Trophoblast cell (in vitro differentiated cells and primary cell): ENCODE data around the gene TTC9.
A peak's percentile ranks its signal among the peaks of the same experiment; 100 is the strongest.

ENCODE experiments used
- DNase-seq, 2 donors: peaks; one replicate each; pipeline ENCODE4 v3.0.0-alpha.2; 2016
- H2AFZ ChIP-seq: 2 replicates; pipeline ENCODE4 v1.6.1; 2013; ENCODE audit warnings: low read length, moderate library complexity, mild to moderate bottlenecking; ENCODE audit not compliant: insufficient read depth, poor library complexity
- H2AK5ac ChIP-seq: 2 replicates; pipeline ENCODE4 v1.6.1; 2013; ENCODE audit warnings: mild to moderate bottlenecking, low read length
- H2BK120ac ChIP-seq: 2 replicates; pipeline ENCODE4 v1.6.1; 2013; ENCODE audit warnings: low read length, mild to moderate bottlenecking, moderate library complexity; ENCODE audit not compliant: insufficient read depth, poor library complexity
- H2BK12ac ChIP-seq: 2 replicates; pipeline ENCODE4 v1.6.1; 2013; ENCODE audit warnings: mild to moderate bottlenecking, low read length, moderate library complexity
- H2BK5ac ChIP-seq: 2 replicates; pipeline ENCODE4 v1.6.1; 2013; ENCODE audit warnings: low read length, low read depth, moderate library complexity, mild to moderate bottlenecking; ENCODE audit not compliant: poor library complexity
- H3K14ac ChIP-seq: 2 replicates; pipeline ENCODE4 v1.6.1; 2013; ENCODE audit warnings: mild to moderate bottlenecking, low read length
- H3K18ac ChIP-seq: 2 replicates; pipeline ENCODE4 v1.6.1; 2013; ENCODE audit warnings: mild to moderate bottlenecking, low read length
- H3K23ac ChIP-seq: 2 replicates; pipeline ENCODE4 v1.6.1; 2013; ENCODE audit warnings: low read length
- H3K27ac ChIP-seq: 2 replicates; pipeline ENCODE4 v1.5.1; 2013; ENCODE audit warnings: low read depth, mild to moderate bottlenecking, inconsistent platforms, low read length, moderate library complexity
- H3K27me3 ChIP-seq: 2 replicates; pipeline ENCODE4 v1.6.1; 2013; ENCODE audit warnings: inconsistent platforms, mild to moderate bottlenecking, low read length, moderate library complexity; ENCODE audit not compliant: insufficient read depth
- H3K36me3 ChIP-seq, 2 experiments: 1 replicate in 1 of 2; 2 replicates in 1 of 2; pipeline ENCODE4 v1.6.1; 2013; ENCODE audit warnings: low read length in 2 of 2, mild to moderate bottlenecking in 2 of 2, moderate library complexity in 1 of 2; ENCODE audit not compliant: insufficient read depth in 2 of 2, control insufficient read depth in 1 of 2
- H3K4ac ChIP-seq: 2 replicates; pipeline ENCODE4 v1.6.1; 2013; ENCODE audit warnings: low read depth, mild to moderate bottlenecking, low read length, moderate library complexity
- H3K4me1 ChIP-seq, 2 experiments: 1 replicate in 1 of 2; 2 replicates in 1 of 2; pipeline ENCODE4 v1.6.1; 2013; ENCODE audit warnings: low read length in 2 of 2, mild to moderate bottlenecking in 2 of 2, moderate library complexity in 1 of 2; ENCODE audit not compliant: insufficient read depth in 2 of 2, control insufficient read depth in 1 of 2
- H3K4me2 ChIP-seq: 2 replicates; pipeline ENCODE4 v1.6.1; 2013; ENCODE audit warnings: inconsistent platforms, mild to moderate bottlenecking, low read length, moderate library complexity
- H3K4me3 ChIP-seq: 2 replicates; pipeline ENCODE4 v1.5.1; 2013; ENCODE audit warnings: mild to moderate bottlenecking, low read depth, low read length, inconsistent platforms
- H3K79me1 ChIP-seq: one replicate; pipeline ENCODE4 v1.6.1; 2013; ENCODE audit warnings: low read length
- H3K79me2 ChIP-seq: 2 replicates; pipeline ENCODE4 v1.6.1; 2013; ENCODE audit warnings: low read length, mild to moderate bottlenecking; ENCODE audit not compliant: control insufficient read depth, insufficient read depth, poor library complexity
- H3K9ac ChIP-seq: 2 replicates; pipeline ENCODE4 v1.6.1; 2013; ENCODE audit warnings: mild to moderate bottlenecking, low read length
- H3K9me3 ChIP-seq: 2 replicates; pipeline ENCODE4 v1.6.1; 2013; ENCODE audit warnings: low read depth, mild to moderate bottlenecking, control low read depth, inconsistent platforms, low read length; ENCODE audit not compliant: insufficient read depth
- H4K12ac ChIP-seq: 2 replicates; pipeline ENCODE4 v1.6.1; 2013; ENCODE audit warnings: low read depth, mild to moderate bottlenecking, low read length, moderate library complexity
- H4K8ac ChIP-seq: 2 replicates; pipeline ENCODE4 v1.6.1; 2013; ENCODE audit warnings: low read depth, mild to moderate bottlenecking, low read length, moderate library complexity
- H4K91ac ChIP-seq: one replicate; pipeline ENCODE4 v1.6.1; 2013; ENCODE audit warnings: low read depth, mild to moderate bottlenecking, low read length, moderate library complexity
- WGBS: extraction: QIAGEN DNeasy Blood & Tissue Kit; methylation state at CpG from one replicate; pipeline ENCODE4 v1.1.7; 2013; ENCODE audit warnings: missing lambda C conversion rate; ENCODE audit not compliant: insufficient read length, insufficient coverage; ENCODE audit errors: extremely low coverage; 5-methylcytosine and 5-hydroxymethylcytosine counted together

The TTC9 gene

DNA sequence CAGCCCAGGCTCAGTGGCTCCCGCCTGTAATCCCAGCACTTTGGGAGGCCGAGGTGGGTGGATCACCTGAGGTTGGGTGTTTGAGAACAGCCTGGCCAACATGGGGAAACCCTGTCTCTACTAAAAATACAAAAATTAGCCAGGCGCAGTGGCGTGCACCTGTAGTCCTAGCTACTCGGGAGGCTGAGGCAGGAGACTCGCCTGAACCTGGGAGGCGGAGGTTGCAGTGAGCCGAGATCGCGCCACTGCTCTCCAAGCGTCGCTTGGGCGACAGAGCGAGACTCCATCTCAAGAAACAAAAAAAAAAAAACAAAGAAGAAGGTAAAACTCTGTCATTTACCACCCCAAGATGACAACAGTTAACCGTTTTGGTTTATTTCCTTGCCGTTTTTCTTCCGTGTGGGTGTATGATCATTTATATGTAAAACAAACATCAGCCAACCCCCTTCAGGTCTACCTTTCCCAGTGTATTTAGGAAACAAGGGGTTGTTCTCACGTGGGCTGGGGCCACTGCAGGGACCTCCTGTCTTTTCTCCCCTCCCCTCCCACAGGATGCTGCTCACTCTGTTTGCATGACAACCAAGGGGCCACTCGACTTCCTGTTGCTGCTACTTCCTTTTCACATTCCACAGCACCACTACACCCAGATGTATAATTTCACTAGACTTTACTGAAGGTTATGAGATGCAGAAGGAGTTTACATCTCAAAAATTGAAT, 13.6 kb downstream of the TTC9 start:
- Histone ChIP-seq H3K4me3 (no peak overlapping the region), H2BK120ac (no peak overlapping the region), H3K79me1 (no peaks in the 10 kb centered on the region), H3K27me3 (no peaks in the 10 kb centered on the region), H3K9ac (no peak overlapping the region), H4K12ac (no peak overlapping the region), H3K4me1 (peaks cover 0 to 4% of the 10 kb centered on the region in 2 experiments), H3K79me2 (no peaks in the 10 kb centered on the region), H4K8ac (peak overlapping the region; percentile 44), H3K9me3 (no peaks in the 10 kb centered on the region), H4K91ac (no peak overlapping the region), H3K4ac (no peak overlapping the region), H2AFZ (no peak overlapping the region), H2AK5ac (no peak overlapping the region), H3K14ac (no peak overlapping the region), H3K23ac (no peak overlapping the region), H3K4me2 (no peak overlapping the region), H2BK12ac (no peak overlapping the region), H3K27ac (no peak overlapping the region), H2BK5ac (no peak overlapping the region), H3K36me3 (no peaks in the 10 kb centered on the region), H3K18ac (no peak overlapping the region)
- WGBS: no CpG with 5 or more reads among the region's 19 CpGs
- DNase-seq: no peak

DNA sequence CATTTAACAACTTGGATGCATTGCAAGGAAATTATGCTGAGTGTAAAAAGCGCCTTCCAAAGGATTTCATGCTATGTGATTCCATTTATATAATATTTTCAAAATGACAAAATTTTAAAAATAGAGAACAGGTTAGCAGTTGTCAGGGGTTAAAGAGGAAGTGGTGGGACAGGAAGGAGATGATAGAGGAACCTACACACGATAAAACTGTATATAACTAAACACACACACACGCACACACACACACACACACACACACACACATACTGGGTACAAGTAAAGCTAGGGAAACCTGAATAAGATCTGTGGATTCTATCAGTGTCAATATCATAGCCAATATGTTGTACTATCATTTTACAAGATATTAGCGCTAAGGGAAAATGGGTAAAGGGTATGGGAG, 17.2 kb downstream of the TTC9 start:
- Histone ChIP-seq H3K79me2 (no peaks in the 10 kb centered on the region), H3K36me3 (no peaks in the 10 kb centered on the region), H3K9ac (no peak overlapping the region), H3K4me3 (no peak overlapping the region), H4K91ac (no peak overlapping the region), H3K4ac (no peak overlapping the region), H3K79me1 (no peaks in the 10 kb centered on the region), H2AK5ac (no peak overlapping the region), H2BK12ac (no peak overlapping the region), H2AFZ (no peak overlapping the region), H3K18ac (no peak overlapping the region), H4K12ac (no peak overlapping the region), H3K14ac (no peak overlapping the region), H3K4me1 (peaks cover 0 to 4% of the 10 kb centered on the region in 2 experiments), H3K23ac (no peak overlapping the region), H2BK5ac (no peak overlapping the region), H2BK120ac (no peak overlapping the region), H3K27me3 (no peaks in the 10 kb centered on the region), H3K9me3 (no peaks in the 10 kb centered on the region), H4K8ac (no peak overlapping the region), H3K4me2 (no peak overlapping the region), H3K27ac (no peak overlapping the region)
- no peak for DNase-seq
- WGBS: no CpG with 5 or more reads among the region's 4 CpGs

DNA sequence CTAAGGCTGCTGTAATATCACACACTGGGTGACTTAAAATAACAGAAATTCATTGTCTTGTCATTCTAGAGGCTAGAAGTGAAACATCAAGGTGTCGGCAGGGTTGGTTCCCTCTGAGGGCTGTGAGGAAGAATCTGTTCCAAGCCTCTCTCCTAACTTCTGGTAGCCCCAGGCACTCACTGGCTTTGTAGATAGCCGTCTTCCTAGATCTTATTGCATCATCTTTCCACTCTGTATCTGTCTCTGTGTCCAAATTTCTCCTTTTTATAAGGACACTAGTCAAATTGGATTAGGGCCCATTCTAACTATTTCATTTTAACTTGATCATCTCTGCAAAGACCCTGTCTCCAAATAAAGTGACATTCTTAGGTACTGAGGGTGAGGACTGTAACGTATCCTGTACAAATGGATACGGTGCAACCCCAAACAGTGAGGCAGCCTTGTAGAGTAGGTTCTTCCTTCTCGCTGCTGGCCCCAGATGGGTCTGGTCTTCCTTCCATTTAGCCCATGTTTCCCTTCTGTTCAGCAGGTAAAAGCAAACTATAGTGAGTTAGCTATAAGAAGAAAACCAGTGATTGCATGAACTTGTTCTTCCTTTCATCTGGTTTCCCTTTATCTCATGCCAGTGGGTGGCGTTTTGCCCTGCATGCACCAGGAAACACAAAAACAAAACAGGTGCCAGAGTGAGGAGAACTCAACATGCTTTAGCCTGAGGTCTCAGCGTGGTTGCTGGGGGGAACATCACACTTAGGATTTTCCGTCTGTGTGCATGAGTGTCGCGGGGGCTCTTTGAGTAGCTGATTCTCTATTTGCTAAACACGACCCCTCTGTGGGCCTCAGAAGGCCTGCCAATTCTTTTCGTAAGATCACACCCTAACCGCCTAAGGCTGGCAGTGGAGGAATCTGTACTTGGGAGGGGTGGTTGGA, 19.5 kb downstream of the TTC9 start:
- Histone ChIP-seq H3K4me1 (peaks cover 10 to 16% of the 10 kb centered on the region in 2 experiments), H2BK5ac (no peak overlapping the region), H3K27me3 (no peaks in the 10 kb centered on the region), H3K36me3 (no peaks in the 10 kb centered on the region), H3K79me1 (peaks cover 16% of the 10 kb centered on the region), H3K14ac (no peak overlapping the region), H3K4ac (no peak overlapping the region), H3K79me2 (no peaks in the 10 kb centered on the region), H3K9ac (no peak overlapping the region), H3K27ac (no peak overlapping the region), H2BK12ac (no peak overlapping the region), H3K9me3 (no peaks in the 10 kb centered on the region), H4K8ac (no peak overlapping the region), H3K23ac (no peak overlapping the region), H3K4me2 (no peak overlapping the region), H3K18ac (no peak overlapping the region), H4K12ac (no peak overlapping the region), H2AFZ (no peak overlapping the region), H4K91ac (peak overlapping the region; percentile 29), H3K4me3 (no peak overlapping the region), H2AK5ac (no peak overlapping the region), H2BK120ac (no peak overlapping the region)
- DNase-seq: peak in 1 of 2 donors; percentile 65
- WGBS: no CpG with 5 or more reads among the region's 13 CpGs

DNA sequence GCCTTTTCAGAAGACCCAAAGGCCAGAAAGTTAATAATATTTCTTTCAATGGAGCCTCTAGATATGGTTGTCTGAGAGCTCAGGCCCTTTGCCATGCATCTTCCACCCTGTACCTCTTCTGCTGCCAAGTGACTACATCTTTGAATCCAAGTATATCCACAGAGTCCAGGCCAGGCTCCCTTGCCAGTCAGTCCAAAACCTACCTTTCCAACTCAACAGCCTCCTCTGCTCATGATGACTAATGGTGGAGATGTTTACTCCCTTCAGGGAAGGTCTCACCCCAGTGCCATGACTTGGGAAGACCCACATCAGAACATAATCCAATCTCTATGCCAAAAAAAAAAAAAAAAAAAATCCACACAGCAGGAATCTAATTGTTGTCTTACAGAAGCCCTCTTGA, 20.4 kb downstream of the TTC9 start:
- Histone ChIP-seq H3K4me2 (no peak overlapping the region), H3K36me3 (no peaks in the 10 kb centered on the region), H2BK5ac (no peak overlapping the region), H4K91ac (no peak overlapping the region), H3K9me3 (no peaks in the 10 kb centered on the region), H4K8ac (no peak overlapping the region), H3K14ac (no peak overlapping the region), H3K4me3 (no peak overlapping the region), H3K27me3 (no peaks in the 10 kb centered on the region), H4K12ac (no peak overlapping the region), H2BK12ac (no peak overlapping the region), H2AK5ac (no peak overlapping the region), H3K79me2 (no peaks in the 10 kb centered on the region), H3K23ac (no peak overlapping the region), H3K4ac (no peak overlapping the region), H3K27ac (no peak overlapping the region), H3K4me1 (peaks cover 10 to 21% of the 10 kb centered on the region in 2 experiments), H3K18ac (no peak overlapping the region), H2BK120ac (no peak overlapping the region), H3K9ac (no peak overlapping the region), H3K79me1 (peaks cover 18% of the 10 kb centered on the region), H2AFZ (no peak overlapping the region)
- peak in 1 of 2 donors; percentile 49 for DNase-seq
